Stimulated activated CD4-positive, alpha-beta T cell treated with anti-CD3 and anti-CD28 coated beads, Interleukin-12 subunit alpha, Interleukin-12 subunit beta, amount 100 ng/mL, for 4 hours (primary cell): ENCODE measurements around the gene JPT2.

Experiments used
- DNase-seq: peaks from one replicate; pipeline ENCODE4 v3.0.0-alpha.2; 2020

JPT2 gene, protein sequence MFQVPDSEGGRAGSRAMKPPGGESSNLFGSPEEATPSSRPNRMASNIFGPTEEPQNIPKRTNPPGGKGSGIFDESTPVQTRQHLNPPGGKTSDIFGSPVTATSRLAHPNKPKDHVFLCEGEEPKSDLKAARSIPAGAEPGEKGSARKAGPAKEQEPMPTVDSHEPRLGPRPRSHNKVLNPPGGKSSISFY

DNA sequence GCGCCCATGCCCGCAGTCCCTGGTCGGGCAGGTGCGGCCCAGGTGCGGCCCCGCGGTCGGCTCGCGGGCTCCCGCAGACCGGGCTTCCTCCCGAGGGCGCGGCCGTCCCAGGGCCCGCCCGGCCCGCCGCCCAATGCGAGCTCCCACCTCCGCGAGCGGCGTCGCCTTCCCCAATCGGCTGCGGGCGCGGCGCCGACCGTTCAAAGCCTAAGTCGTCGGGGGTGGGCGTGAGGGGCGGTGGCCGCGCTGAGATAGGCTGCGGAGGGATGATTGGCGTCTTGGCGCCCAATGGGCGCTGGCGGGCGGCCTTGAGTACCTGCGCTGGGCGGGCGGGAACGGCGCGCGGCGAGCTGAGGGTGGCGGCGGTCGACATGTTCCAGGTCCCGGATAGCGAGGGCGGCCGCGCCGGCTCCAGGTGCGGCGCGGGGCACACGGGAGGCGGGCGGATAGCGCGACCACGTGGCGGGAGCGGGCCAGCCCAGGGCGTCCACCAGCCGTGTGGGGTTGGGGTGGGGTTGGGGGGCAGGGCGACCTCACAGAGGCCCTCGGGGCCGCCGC, at the start of gene JPT2:
JPT2 (plus strand) TSS at position 338 of the 558 bp plus-strand sequence; CDS start at position 372, 34 bp downstream.
- peak; percentile 95 for DNase-seq

DNA sequence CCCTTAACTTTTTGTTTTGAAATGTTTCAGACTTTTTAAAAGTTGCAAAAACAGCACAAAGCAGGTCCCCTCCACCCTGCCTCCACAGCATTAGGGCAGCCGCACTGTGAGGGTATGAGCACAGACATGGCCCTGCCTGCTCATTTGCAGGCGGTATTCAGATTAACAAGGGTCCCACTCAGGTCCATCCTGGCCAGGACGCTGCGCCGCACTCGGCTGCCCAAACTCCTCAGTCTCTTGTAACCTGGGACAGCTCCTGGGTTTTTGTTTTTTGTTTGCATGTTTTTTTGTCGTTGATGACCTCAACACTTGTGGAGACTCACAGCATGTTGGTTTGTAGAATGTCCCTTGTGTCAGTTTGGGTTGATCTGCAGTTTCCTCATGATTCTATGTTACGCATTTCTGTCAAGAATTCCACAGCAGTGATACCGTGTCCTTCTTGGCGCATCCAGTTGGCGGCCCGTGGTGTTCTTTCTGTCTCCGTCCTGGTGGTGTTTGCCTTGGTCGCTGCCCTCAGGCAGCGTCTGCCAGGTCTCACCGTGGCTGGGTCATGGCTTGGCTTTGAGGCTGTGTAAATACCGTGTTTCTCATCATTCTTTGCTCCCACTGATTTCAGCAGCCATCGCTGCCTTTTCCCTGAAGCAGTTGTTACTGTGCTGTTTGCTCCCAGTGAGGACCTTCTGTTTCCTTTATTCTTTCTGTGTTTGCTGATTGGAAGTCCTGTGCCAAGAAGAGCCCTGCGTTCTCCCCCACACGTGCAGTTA, 47.4 kb upstream of the JPT2 start:
- no peak for DNase-seq

DNA sequence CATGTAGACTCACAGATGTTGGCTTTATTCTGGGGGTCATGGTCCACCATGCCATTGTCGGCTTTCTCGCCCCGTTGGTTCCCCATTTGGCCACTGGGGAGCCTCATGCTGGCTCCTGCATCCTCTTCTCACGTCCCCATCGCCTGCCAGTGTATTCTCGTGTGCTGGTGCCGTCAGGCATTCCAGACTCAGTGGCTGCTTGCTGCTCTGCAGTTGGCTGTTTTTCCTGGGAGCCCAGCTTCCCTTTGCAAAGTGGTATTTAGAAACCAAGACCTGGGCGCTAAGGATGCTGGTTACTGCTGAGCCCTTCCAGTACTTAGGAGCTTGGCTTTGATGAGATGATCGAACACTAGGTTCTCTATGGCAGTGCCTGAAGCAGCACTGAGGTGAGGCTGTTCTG, 46.8 kb upstream of the JPT2 start:
- DNase-seq, result no peak

DNA sequence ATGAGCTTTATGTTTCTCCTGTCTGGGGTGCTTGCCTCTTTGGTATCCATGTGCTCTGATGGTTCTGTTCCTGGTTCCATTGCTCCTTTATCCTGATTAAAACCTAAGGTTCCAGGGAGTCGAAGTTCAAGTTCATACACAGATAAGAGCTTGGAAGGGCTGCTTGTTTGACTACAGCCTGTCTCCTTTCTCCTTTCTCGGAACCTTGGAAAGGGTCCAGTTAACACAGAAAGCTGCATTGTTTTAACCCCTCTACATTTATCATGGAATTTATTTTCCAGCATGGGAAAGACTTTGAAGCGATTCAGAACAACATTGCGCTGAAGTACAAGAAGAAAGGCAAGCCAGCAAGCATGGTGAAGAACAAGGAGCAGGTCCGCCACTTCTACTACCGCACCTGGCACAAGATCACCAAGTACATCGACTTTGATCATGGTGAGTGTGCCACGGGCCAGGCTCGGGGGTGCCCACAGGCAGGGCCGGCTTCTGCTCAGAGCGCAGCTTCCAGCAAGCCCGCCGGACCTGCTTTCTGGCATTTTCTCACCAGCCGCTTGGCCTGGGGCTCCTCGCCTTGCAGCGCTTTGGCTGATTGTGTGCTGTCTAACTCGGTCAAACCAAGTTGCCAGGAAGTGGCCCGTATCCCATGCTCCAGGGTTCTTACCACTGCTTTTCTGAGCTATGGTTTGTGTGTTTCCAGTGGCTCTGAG, 46.0 kb upstream of the JPT2 start:
- DNase-seq, result no peak

DNA sequence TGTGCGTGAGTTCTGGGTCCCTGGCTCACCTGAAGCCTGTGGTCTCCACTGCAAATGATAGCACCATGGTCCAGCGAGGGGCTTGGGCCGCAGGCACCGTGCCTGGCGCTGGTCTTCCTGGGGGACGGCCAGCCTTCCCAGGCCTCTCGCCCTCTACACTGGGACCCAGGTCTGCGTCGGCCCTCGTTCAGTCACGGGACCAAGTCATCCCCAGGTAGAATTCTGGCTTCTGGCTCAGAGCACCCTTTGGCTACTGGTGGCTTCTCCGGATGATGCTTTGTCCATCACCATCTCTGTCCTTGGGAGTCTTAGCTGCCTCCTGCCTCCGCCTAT, 45.5 kb upstream of the JPT2 start:
- no peak for DNase-seq

DNA sequence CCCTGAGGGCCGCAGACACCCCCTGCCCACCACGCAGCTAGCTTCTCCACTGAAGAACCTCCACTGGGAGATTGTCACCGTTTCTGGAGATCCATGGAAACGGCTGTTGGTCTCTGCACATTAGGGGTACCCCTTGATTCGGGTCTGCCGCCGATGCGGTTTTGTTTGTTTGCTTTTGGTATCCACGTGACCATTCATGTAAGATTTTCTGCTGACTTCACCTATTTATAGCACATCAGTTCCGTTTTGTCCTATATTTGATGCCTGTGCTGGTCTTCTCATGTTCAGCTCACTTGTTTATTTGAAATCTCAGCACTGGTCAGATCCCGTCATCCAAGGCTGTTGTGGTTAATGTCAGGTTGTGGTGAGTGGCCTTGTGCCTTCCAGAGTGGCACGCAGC, 44.8 kb upstream of the JPT2 start:
- no peak for DNase-seq

DNA sequence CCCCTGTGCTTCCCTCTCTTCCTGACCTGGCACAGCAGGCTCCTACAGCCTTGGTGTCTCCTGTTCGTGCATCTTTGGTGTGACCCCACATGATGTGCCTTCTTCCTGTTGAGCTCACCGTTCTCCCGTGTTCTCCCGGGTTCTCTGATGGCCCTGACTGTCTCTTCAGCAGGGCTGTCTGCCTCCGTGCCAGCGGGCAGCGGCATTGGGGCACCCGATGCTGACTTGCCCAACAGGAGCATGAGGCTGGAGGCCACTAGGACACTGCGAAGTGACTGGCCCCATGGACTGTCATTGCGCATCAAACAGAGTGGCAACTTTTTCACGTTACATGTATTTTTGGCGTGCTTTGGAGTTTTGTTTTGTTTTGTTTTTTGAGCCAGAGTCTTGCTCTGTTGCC, 43.5 kb upstream of the JPT2 start:
- DNase-seq, result no peak

DNA sequence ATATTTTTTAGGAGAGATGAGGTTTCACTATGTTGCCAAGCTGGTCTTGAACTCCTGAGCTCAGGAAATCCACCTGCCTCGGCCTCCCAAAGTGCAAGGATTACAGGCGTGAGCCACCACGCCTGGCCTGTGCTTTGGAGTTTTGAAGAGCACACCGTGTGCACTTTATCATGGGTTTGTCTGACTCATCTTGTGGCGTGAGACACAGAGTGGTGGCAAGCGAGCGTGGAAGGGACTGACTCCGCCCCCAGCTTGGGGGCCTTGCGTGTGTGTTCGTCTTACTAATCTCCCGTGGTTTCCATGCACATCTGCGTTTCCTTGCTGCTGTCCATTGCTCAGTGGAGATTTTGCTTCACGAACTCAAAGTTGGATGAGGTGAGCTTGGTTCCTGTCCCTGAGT, 43.0 kb upstream of the JPT2 start:
- DNase-seq, result no peak

DNA sequence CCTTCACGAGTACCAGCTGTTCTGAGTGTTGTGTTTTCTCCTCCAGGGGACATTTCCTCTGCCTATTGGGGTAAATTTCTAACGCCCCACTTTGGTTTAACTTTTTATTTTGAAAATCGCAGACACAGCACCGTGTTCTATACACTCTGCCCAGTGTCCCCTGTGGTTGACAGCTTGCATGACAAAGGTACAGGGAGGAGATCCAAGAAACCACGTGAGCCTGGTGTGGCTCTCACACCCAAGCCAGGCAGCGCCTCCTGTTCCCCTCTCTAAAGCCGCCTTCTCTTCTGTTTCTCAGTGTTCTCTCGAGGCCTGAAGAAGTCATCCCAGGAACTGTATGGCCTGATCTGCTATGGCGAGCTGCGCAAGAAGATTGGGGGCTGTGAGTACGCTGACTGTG, 40.6 kb upstream of the JPT2 start:
- DNase-seq, result no peak

DNA sequence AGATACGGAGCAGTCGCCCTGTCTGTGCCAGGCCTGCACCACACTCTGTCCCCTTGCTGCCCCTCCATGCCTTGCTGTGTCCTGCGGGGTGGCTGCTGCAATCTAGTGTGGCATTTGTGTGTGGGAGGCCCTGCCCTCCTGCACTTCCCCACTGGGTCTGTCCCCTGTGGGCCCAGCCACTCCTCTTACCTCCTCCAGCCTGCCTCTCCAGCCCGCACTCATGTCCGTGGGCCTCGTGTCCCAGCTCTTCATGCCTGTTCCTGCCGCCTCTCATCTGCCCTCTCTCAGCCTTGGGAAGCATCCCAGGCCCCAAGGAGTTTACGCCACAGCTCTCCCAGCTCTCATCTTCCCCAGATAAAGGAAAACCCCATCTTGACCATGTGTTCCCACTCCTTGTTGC, 39.3 kb upstream of the JPT2 start:
- DNase-seq, result no peak

DNA sequence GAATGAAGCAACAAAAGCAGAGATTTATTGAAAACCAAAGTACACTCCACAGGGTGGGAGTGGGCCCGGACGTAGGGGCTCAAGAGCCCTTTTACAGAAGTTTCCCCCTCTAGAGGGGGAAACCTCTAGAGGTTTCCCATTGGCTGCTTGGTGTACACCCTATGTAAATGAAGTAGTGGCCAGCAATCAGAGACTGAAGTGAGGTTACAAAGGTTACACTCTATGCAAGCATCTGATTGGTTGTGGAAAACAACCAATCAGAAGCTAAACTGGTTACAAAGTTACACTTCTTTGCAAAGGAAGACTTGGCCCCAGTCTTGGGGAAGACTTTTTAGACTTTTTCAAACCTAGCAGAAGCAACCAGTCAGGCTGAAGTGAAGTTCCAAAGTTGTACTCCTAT, 38.8 kb upstream of the JPT2 start:
- DNase-seq, result no peak

DNA sequence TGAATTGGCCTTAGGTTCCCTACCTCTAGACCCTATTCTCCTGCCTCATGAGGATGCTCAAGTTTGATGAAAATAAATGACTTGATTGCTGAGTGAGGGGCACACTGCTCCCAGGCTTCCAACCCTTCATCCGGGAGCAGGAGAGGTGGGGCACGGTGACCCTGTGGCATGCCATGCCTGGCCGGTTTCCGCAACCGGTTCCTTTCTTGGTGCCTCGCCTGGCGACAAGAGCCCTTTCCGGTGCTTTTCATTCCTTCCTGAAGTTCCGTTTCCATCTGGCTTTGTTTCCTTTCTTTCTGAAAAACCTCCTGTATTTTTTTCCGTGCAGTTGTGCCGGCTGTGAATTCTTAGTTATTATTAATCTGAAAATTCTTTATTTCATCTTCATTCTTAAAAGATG, 38.2 kb upstream of the JPT2 start:
- DNase-seq, result no peak

DNA sequence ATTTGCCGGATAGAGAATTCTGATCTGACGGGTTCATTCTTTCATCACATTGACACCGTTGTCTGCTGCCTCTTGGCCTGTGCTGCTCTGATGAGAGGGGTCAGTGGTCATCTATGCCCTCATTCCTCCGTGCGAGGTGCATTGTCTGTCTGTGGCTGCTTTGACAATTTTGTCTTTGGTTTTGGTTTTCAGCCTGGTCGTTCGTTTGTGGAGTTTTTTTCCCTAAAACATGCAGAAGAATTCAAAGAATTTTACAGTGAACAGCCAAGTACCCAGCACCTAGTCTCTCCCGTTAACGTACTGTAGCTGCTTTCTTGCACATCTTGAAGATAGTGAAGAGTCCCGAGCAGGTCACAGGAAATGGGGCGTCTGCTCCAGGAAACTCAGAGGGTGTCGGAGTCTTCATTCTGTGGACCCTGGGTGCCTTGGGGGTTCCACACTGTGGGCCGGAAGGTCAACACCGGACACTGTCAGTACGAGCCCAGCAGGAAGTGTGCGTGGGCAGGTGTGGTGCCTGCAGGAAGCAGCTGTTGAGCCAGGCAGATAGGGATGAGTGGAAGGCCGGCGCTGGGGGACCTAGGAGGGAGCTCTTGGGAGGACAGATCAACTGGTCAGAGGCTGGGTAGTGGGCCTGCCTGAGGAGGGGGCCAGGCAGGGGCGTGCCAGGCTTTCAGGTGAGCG, 37.7 kb upstream of the JPT2 start:
- no peak for DNase-seq

DNA sequence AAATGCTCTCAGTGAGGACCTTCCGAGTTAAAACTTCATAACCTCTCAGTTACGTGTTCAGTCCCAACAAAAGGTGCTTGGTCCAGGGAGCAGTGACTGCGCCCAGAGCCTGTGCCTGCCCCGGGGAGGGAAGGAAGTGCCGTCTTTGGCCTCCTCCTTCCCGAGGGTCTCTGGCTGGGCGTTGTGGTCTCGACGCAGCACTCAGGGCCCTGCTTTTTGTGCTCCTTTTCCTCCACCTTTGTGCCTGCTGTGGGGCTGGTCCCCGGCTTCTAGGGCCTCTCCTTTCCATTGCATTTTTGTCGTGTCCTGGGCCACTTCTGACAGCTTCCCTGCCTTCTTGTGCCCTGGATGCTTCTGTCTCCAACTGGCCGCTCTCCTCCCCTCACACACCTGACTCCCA, 36.8 kb upstream of the JPT2 start:
- DNase-seq, result no peak

DNA sequence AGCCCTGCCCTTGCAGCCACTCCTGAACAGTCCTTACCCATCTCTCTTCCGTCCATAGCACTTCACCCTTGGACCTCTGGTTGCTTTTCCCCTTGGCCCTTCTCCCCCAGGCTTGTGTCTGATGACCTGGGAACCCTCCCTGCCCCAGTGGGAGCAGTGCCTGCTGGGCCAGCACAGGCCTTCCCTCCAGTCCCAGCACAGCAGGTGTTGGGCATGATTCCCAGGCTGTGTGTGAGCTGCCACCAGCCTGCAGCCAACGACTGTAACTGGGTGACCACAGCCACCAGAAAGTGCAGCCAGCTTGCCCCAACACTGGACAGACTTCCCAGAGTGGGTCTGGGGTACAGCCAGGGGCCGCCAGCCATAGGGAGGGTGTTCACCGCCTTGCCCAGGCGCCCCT, 35.9 kb upstream of the JPT2 start:
- DNase-seq, result no peak

DNA sequence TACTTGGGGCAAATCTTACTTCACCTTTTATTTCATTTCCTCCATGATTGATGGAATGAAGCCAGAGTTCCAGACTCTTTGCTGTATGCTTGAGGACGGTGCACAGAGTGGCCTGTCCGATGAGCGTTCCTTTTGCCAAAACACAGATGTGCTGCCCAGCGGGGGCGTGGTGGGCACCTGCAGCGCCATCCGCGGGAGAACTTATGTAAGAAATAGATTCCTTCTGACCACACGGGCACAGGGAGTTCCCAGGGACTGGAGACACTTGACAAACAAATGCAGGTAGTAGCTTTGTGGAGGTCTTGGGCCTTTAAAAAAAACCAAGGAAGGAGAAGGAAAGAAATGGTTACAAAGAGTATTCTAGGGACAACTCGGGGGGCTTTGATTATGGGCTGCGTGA, 35.3 kb upstream of the JPT2 start:
- no peak for DNase-seq

DNA sequence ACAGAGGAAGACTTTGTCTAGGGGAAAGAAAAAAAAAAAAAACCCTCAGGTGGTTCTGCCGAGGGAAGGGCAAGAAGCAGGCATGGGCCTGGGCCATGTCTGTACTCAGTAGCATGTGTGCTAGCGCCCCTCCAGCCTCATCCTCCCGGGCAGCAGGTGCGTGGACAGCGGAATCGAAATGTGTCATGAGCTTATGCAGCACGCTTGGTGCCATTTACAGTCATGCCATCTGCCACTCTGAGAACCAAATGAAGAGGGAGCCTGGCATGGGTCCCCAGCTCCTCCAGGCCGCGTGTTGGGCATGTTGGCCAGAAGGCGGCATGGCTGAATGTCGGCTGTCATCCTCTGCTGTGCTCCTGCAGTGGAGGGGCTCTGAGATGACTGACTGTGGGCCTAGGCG, 34.6 kb upstream of the JPT2 start:
- no peak for DNase-seq

DNA sequence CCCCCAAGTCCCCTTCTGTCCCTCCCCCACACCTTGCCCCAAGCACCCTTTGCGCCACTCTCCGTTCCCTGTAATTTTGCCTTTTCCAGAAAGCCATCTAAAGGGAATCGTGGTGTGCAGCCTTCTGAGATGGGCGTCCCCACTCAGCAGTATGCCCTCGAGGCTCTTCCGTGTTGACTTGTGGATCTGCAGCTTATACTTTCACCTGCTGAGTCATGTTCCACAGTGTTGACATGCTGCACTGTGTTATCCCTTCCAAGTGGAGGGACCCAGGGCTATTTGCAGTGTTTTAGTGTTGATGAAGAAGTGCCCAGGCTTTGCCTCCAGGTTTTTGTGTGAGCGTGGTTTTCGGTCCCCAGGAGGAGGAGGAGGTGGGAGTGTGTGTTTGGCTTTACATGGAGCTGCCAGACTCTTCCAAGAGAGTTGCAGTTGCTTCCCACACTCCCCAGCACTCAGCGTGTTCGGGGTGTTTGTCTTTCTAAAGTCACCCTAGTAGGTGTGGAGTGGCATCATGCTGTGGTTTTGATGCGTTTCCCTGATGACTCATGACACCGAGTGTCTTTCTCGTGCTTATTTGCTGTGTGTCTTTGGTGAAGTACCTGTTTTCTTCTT, 32.1 kb upstream of the JPT2 start:
- peak; percentile 9 for DNase-seq

DNA sequence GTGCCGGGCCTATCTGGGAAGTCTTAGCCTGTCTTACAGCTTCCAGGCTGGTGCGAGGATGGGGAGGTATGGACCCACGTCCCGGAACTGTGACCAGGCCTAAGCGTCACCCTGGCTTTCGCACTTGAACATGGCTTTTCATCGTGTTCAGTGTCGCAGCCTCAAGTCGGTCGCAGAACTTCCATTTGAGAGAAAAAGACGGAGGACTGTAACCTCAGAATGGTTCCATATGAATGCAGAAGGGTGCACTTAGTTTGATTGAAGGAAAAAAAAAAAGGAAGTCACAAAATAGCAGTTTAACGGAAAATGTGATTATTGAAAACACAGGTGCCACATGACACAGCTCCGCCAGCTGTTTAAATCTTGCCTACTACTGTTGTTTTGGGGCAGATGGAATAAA, 30.2 kb upstream of the JPT2 start:
- no peak for DNase-seq

DNA sequence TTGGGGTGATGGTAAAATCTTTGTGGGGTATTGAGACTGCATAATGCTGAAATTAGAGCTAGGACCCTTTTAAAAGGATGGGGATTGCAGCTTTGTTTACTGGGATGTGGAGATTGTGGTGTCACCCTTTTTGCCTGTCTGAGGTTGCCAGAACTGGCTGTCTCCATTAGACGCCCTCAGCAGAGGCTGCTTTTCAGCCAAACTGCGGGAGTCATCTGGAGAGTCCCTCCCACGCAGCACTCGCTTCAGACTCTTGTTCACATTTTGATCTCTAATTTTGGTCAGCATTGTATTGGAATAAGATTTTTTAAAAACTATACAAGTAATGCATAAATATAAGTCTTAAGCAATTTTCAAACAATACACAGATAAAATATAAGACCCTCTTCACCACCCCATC, 27.9 kb upstream of the JPT2 start:
- DNase-seq, result no peak

DNA sequence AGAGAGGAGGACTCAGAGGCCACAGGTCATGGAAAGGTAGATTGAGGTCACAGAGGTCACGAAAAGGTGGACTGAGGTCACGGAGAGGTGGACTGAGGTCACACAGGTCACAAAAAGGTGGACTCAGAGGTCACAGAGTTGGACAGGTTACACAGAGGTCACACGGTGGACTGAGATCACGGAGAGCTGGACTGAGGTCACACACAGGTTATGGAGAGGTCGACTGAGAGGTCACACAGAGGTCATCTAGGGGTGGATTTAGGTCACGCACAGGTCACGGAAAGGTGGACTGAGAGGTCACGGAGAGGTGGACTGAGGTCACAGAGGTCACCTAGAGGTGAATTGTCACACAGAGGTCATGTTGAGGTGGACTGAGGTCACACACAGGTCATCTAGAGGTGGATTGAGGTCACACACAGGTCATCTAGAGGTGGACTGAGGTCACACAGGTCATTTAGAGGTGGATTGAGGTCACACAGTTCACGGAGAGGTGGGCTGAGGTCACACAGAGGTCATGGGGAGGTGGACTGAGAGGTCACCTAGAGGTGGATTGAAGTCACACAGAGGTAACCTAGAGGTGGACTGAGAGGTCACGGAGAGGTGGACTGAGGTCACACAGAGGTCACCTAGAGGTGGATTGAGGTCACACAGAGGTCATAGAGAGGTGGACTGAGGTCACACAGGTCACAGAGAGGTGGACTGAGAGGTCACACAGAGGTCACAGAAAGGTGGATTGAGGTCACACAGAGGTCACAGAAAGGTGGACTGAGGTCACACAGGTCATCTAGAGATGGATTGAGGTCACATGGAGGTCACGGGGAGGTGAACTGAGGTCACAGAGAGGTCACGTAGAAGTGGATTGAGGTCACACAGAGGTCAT, 26.7 kb upstream of the JPT2 start:
- no peak for DNase-seq

DNA sequence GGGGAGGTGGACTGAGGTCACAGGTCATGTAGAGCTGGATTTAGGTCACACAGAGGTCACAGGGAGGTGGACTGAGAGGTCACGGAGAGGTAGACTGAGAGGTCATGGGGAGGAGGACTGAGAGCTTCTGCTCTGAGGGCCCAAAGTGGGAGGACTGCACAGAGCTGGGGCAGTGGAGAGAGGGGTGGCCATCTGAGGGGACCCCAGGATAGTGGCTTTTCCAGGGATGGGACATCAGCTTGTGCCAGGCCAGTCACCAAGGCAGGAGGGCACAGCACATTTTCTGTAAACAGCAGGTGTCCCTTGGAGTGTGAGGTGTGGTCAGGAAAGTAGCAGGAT, 26.1 kb upstream of the JPT2 start:
- no peak for DNase-seq
